ENCODE data around the gene C1QTNF9B. TPM values are rescaled to one million over a fixed set of nuclear protein-coding genes. Genes with fewer than 3 reads are reported as not detected.

C1QTNF9B gene
- total RNA-seq, 1 donor from 2014 or later, result not detected

- no peak for TF ChIP-seq CTCF (IDR thresholded peaks at IDR 0.05; ENCODE audit: unreplicated experiment)
- peaks cover 27% of the 10 kb centered on the region for H3K27me3 Mint-ChIP-seq
Measured at GRCh38 chr13:23849670-23850069, 47.6 kb downstream of the C1QTNF9B start.

GRCh38 chr13:23848646-23849141 lies 48.6 kb downstream of the C1QTNF9B start:
- H3K27ac Mint-ChIP-seq, result no peak overlapping the region
- no peak for TF ChIP-seq CTCF (IDR thresholded peaks at IDR 0.05; ENCODE audit: unreplicated experiment)
- no peak overlapping the region for H3K4me3 Mint-ChIP-seq (ENCODE audit: low read depth)
- no peaks in the 10 kb centered on the region for H3K9me3 Mint-ChIP-seq (ENCODE audit: low read depth)
- H3K4me1 Mint-ChIP-seq (ENCODE audit: low read depth), result peaks cover 7% of the 10 kb centered on the region
- H3K27me3 Mint-ChIP-seq, result peaks cover 27% of the 10 kb centered on the region
- no peak for DNase-seq (ENCODE audit: low spot score, unreplicated experiment)
- H3K36me3 Mint-ChIP-seq (ENCODE audit: insufficient read depth), result peaks cover 4% of the 10 kb centered on the region

More at GRCh38 chr13:23849670-23850069, 47.6 kb downstream of the C1QTNF9B start:
- H3K36me3 Mint-ChIP-seq (ENCODE audit: insufficient read depth), result peaks cover 4% of the 10 kb centered on the region
- no peak overlapping the region for H3K4me3 Mint-ChIP-seq (ENCODE audit: low read depth)
- H3K9me3 Mint-ChIP-seq (ENCODE audit: low read depth), result no peaks in the 10 kb centered on the region
- no peak for DNase-seq (ENCODE audit: low spot score, unreplicated experiment)
- no peak overlapping the region for H3K27ac Mint-ChIP-seq
- peaks cover 7% of the 10 kb centered on the region for H3K4me1 Mint-ChIP-seq (ENCODE audit: low read depth)

GRCh38 chr13:23848019-23848418 lies 49.3 kb downstream of the C1QTNF9B start:
- no peak for DNase-seq (ENCODE audit: low spot score, unreplicated experiment)
- H3K4me1 Mint-ChIP-seq (ENCODE audit: low read depth), result peaks cover 7% of the 10 kb centered on the region
- no peak overlapping the region for H3K4me3 Mint-ChIP-seq (ENCODE audit: low read depth)
- no peak for TF ChIP-seq CTCF (IDR thresholded peaks at IDR 0.05; ENCODE audit: unreplicated experiment)
- H3K9me3 Mint-ChIP-seq (ENCODE audit: low read depth), result no peaks in the 10 kb centered on the region
- H3K27me3 Mint-ChIP-seq, result peaks cover 27% of the 10 kb centered on the region
- H3K27ac Mint-ChIP-seq, result no peak overlapping the region
- peaks cover 6% of the 10 kb centered on the region for H3K36me3 Mint-ChIP-seq (ENCODE audit: insufficient read depth)

GRCh38 chr13:23847497-23847896 lies 49.8 kb downstream of the C1QTNF9B start:
- Mint-ChIP-seq H3K27ac (no peak overlapping the region), H3K36me3 (ENCODE audit: insufficient read depth) (peaks cover 6% of the 10 kb centered on the region), H3K27me3 (peaks cover 27% of the 10 kb centered on the region), H3K9me3 (ENCODE audit: low read depth) (no peaks in the 10 kb centered on the region), H3K4me3 (ENCODE audit: low read depth) (no peak overlapping the region), H3K4me1 (ENCODE audit: low read depth) (peaks cover 7% of the 10 kb centered on the region)
- no peak for DNase-seq (ENCODE audit: low spot score, unreplicated experiment)
- TF ChIP-seq CTCF (IDR thresholded peaks at IDR 0.05; ENCODE audit: unreplicated experiment), result no peak

GRCh38 chr13:23845105-23845725 lies 52.1 kb downstream of the C1QTNF9B start:
- no peak for DNase-seq (ENCODE audit: low spot score, unreplicated experiment)
- TF ChIP-seq CTCF (IDR thresholded peaks at IDR 0.05; ENCODE audit: unreplicated experiment), result no peak
- H3K27me3 Mint-ChIP-seq, result peaks cover 16% of the 10 kb centered on the region
- no peak overlapping the region for H3K4me3 Mint-ChIP-seq (ENCODE audit: low read depth)
- peaks cover 5% of the 10 kb centered on the region for H3K36me3 Mint-ChIP-seq (ENCODE audit: insufficient read depth)
- H3K27ac Mint-ChIP-seq, result no peak overlapping the region
- no peaks in the 10 kb centered on the region for H3K9me3 Mint-ChIP-seq (ENCODE audit: low read depth)
- peaks cover 13% of the 10 kb centered on the region for H3K4me1 Mint-ChIP-seq (ENCODE audit: low read depth)
